HEK293T (cell line): ENCODE data around the gene ZMIZ2.

Experiments
- CTCF ChIA-PET: fragments of 350-600 bp; formaldehyde crosslinking; extraction: SDS; loops from one replicate; lab custom pipeline; 2021; ENCODE audit warnings: antibody characterized with exemption, inconsistent platforms; lab: Yijun Ruan, JAX
- POLR2A ChIA-PET: fragments of 350-600 bp; formaldehyde crosslinking; extraction: SDS; loops from one replicate; lab custom pipeline; 2020; ENCODE audit warnings: antibody characterized with exemption, inconsistent platforms; lab: Yijun Ruan, JAX
- DNase-seq: peaks from one replicate; pipeline ENCODE4 v3.0.0; 2012; ENCODE audit warnings: mixed read lengths; ENCODE audit errors: extremely low spot score
- BHLHE40 ChIP-seq: fragments of 450-650 bp; IDR thresholded peaks from 2 replicates; pipeline ENCODE4 v1.6.1; 2016; ENCODE audit warnings: mild to moderate bottlenecking, moderate library complexity, borderline replicate concordance
- CTBP1 ChIP-seq: fragments of 450-650 bp; IDR thresholded peaks from 2 replicates; pipeline ENCODE4 v1.6.1; 2016; ENCODE audit warnings: borderline replicate concordance
- FOXA1 ChIP-seq: fragments of 450-650 bp; IDR thresholded peaks from 2 replicates; pipeline ENCODE4 v1.6.1; 2016; ENCODE audit warnings: mild to moderate bottlenecking
- LEF1 ChIP-seq: fragments of 450-650 bp; IDR thresholded peaks from 2 replicates; pipeline ENCODE4 v1.6.1; 2017; ENCODE audit warnings: mild to moderate bottlenecking, borderline replicate concordance
- TARDBP ChIP-seq: fragments of 450-650 bp; IDR thresholded peaks from 2 replicates; pipeline ENCODE4 v1.6.1; 2016
- TF ChIP-seq, protein P1 (sequence below): fragments of 450-650 bp; IDR thresholded peaks from 2 replicates; pipeline ENCODE4 v1.6.1; 2016

ZMIZ2 gene

DNA sequence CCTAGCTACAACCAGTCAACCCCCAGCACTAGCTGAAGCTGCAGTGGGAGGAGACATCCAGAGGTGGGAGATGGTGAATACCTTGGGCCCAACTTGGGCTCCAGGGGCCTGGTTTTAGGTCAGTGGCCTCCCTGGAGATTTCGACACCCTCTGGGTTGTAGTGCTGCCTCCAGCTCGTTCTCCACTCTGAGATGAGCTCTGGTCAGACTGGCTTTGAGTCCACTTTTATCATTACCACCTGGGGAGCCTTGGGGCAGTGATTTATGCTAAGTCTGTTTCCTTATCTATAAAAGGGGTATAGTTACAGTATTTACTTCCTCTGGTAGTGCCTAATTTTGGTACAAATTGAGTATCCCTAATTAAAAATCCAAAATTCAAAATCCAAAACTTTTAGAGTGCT lies 70.6 kb downstream of the ZMIZ2 start:
- CTCF ChIA-PET, result interaction anchor here (0.6 kb wide), 1 partner anchor 26 kb away, joined by 3 read pairs; no protein-coding TSS in a partner anchor
- TF ChIP-seq CTBP1 (no peak), TARDBP (no peak), LEF1 (no peak), FOXA1 (no peak), BHLHE40 (no peak)
- TF ChIP-seq, protein P1, sequence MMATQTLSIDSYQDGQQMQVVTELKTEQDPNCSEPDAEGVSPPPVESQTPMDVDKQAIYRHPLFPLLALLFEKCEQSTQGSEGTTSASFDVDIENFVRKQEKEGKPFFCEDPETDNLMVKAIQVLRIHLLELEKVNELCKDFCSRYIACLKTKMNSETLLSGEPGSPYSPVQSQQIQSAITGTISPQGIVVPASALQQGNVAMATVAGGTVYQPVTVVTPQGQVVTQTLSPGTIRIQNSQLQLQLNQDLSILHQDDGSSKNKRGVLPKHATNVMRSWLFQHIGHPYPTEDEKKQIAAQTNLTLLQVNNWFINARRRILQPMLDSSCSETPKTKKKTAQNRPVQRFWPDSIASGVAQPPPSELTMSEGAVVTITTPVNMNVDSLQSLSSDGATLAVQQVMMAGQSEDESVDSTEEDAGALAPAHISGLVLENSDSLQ, result peak; percentile 73
- POLR2A ChIA-PET, result interaction anchor here (0.7 to 1.5 kb wide), 3 partner anchors 14 to 29 kb away, joined by 3 to 7 read pairs (median 6); partner anchors contain the start of genes H2AZ2 and PPIA
- DNase-seq, result peak; percentile 31
